PC-9 (cell line): ENCODE measurements around the gene DUSP22. TPM values are rescaled to one million over a fixed set of nuclear protein-coding genes. Genes with fewer than 3 reads are reported as not detected.
"Not testable (repeated sequence)": the region's sequence is repeated elsewhere in the genome, so short reads cannot be mapped to it uniquely, and the experiment has no call there.

Experiments
- BruUV-seq: library from RNA; stranded (reverse); fragments of 400-500 nt; replicated peaks from 2 replicates; lab custom pipeline; 2021; lab: Mats Ljungman, UMichigan
- CTCF ChIA-PET: fragments of 300-600 bp; sonication (Branson Sonifier 250); formaldehyde crosslinking; loops from one replicate; lab custom pipeline; 2022; ENCODE audit warnings: antibody characterized with exemption; lab: Charles Lee
- POLR2A ChIA-PET: fragments of 300-600 bp; sonication (Branson Sonifier 250); formaldehyde crosslinking; loops from one replicate; lab custom pipeline; 2022; ENCODE audit warnings: antibody characterized with exemption; ENCODE audit not compliant: unreplicated experiment; lab: Charles Lee
- DNase-seq, 2 experiments: peaks; one replicate each; pipeline versions ENCODE4 v3.0.0 to v3.0.0-alpha.2; 2015 to 2022; ENCODE audit warnings: mixed read lengths in 1 of 2
- H2AFZ ChIP-seq: fragments of 200-600 bp; sonication (generic); 2 replicates; pipeline ENCODE4 v1.8.1; 2017; ENCODE audit warnings: antibody characterized with exemption
- H3F3A ChIP-seq: fragments of 200-600 bp; sonication (generic); 2 replicates; pipeline ENCODE4 v1.8.1; 2017; ENCODE audit warnings: antibody characterized with exemption, mild to moderate bottlenecking, low read depth; ENCODE audit not compliant: insufficient read depth
- H3K27ac ChIP-seq: fragments of 200-600 bp; sonication (generic); 2 replicates; pipeline ENCODE4 v1.6.1; 2016; ENCODE audit warnings: mixed run types
- H3K27me3 ChIP-seq: fragments of 200-600 bp; sonication (generic); 2 replicates; pipeline ENCODE4 v1.6.1; 2016; ENCODE audit warnings: low read depth, mixed run types; ENCODE audit not compliant: insufficient read depth
- H3K36me3 ChIP-seq: fragments of 200-600 bp; sonication (generic); 2 replicates; pipeline ENCODE4 v1.6.1; 2016; ENCODE audit warnings: low read depth, mixed run types
- H3K4me1 ChIP-seq: fragments of 200-600 bp; sonication (generic); replicated peaks from 2 replicates; pipeline ENCODE4 v1.6.1; 2016; ENCODE audit warnings: mixed run types; ENCODE audit not compliant: insufficient read depth
- H3K4me2 ChIP-seq: fragments of 200-600 bp; sonication (generic); 2 replicates; pipeline ENCODE4 v1.6.1; 2017; ENCODE audit warnings: mixed run types
- H3K4me3 ChIP-seq: fragments of 200-600 bp; sonication (generic); 2 replicates; pipeline ENCODE4 v1.6.1; 2016; ENCODE audit warnings: mixed run types
- H3K79me2 ChIP-seq: fragments of 200-600 bp; sonication (generic); 2 replicates; pipeline ENCODE4 v1.6.1; 2017; ENCODE audit warnings: low read depth, mixed run types
- H3K9me2 ChIP-seq: fragments of 200-600 bp; sonication (generic); 2 replicates; pipeline ENCODE4 v1.8.1; 2017; ENCODE audit warnings: mild to moderate bottlenecking; ENCODE audit not compliant: insufficient read depth
- H3K9me3 ChIP-seq: fragments of 200-600 bp; sonication (generic); 2 replicates; pipeline ENCODE4 v1.8.1; 2016; ENCODE audit warnings: low read depth; ENCODE audit not compliant: insufficient read depth
- H4K20me1 ChIP-seq: fragments of 200-600 bp; sonication (generic); 2 replicates; pipeline ENCODE4 v1.8.1; 2017; ENCODE audit not compliant: insufficient read depth
- EZH2 ChIP-seq: fragments of 200-600 bp; sonication (generic); IDR thresholded peaks from 2 replicates; pipeline ENCODE4 v1.8.0; 2017; ENCODE audit warnings: antibody characterized with exemption, low read depth
- intact Hi-C: fragments of 100-400 bp; cut with micrococcal nuclease; formaldehyde crosslinking; loops from one replicate; pipeline ENCODE4 v1.10.0; 2022; ENCODE audit not compliant: unreplicated experiment
- total RNA-seq: library from RNA; stranded (reverse); gene quantifications from 2 replicates; pipeline ENCODE4 v1.2.3, GENCODE V29; 2021
- TF ChIP-seq, protein P1 (sequence below): fragments of 200-600 bp; sonication (generic); conservative IDR thresholded peaks from 2 replicates; pipeline ENCODE4 v1.6.1; 2017; ENCODE audit warnings: mixed run types, antibody characterized with exemption, mild to moderate bottlenecking, moderate library complexity

Gene DUSP22
- total RNA-seq, 1 experiment from 2014 or later: 25.5 TPM

GRCh38 chr6:284486-284885 is 7.8 kb upstream of the DUSP22 start:
- intact Hi-C loops: no loop called here
- Histone ChIP-seq H2AFZ (no peak overlapping the region), H3K79me2 (no peaks in the 10 kb centered on the region), H3F3A (no peaks in the 10 kb centered on the region), H3K4me2 (no peak overlapping the region), H3K36me3 (no peaks in the 10 kb centered on the region), H3K27me3 (peaks cover 95% of the 10 kb centered on the region), H3K27ac (no peak overlapping the region), H4K20me1 (no peaks in the 10 kb centered on the region), H3K4me1 (no peaks in the 10 kb centered on the region), H3K9me2 (no peaks in the 10 kb centered on the region), H3K9me3 (no peaks in the 10 kb centered on the region), H3K4me3 (no peak overlapping the region)
- DNase-seq: no peak
- ChIA-PET POLR2A (no interaction called here), CTCF (no interaction called here)
- TF ChIP-seq, protein P1, sequence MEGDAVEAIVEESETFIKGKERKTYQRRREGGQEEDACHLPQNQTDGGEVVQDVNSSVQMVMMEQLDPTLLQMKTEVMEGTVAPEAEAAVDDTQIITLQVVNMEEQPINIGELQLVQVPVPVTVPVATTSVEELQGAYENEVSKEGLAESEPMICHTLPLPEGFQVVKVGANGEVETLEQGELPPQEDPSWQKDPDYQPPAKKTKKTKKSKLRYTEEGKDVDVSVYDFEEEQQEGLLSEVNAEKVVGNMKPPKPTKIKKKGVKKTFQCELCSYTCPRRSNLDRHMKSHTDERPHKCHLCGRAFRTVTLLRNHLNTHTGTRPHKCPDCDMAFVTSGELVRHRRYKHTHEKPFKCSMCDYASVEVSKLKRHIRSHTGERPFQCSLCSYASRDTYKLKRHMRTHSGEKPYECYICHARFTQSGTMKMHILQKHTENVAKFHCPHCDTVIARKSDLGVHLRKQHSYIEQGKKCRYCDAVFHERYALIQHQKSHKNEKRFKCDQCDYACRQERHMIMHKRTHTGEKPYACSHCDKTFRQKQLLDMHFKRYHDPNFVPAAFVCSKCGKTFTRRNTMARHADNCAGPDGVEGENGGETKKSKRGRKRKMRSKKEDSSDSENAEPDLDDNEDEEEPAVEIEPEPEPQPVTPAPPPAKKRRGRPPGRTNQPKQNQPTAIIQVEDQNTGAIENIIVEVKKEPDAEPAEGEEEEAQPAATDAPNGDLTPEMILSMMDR: no peak
- TF ChIP-seq EZH2: no peak
- BruUV-seq: no TSS peak

DNA sequence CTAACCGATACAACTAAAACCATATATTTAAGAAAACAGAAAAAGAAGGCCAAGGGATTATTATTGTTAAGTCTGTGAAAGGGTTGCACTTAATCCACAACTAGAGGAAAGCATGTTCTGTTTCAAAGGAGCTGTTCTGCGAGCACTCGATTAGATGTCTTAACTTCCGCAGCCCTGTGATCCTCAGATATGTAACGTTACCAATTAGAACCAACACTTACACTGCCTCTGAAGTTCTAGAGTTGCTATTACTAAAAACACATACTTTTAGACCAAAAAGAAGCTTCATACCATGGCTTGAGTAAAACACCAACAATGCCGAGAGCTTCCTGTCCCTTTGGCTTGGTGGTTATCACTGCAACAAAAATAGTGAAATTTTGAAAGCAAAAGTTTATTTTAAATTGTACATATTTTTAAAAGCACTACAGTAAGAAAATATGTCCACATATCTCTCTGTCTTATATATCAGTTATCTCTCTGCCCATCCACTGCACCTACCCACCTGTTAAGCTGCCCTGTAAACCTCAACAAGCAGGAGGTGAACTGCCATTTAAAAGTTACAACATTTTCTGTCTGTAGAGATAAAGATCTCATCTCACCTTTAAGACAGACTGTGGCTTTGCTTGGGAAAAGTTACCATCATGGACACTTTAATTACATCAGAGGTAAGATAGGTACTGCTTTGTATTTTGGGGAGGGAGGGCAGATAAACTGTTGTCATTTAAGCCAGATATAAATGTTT is 7.1 kb upstream of the DUSP22 start:
- no peaks in the 10 kb centered on the region for H4K20me1 ChIP-seq
- DNase-seq: no peak
- no peaks in the 10 kb centered on the region for H3K9me2 ChIP-seq
- H3K4me2 ChIP-seq: no peak overlapping the region
- intact Hi-C loops: no loop called here
- H3K27me3 ChIP-seq: peaks cover 99% of the 10 kb centered on the region
- no peaks in the 10 kb centered on the region for H3K79me2 ChIP-seq
- H3K36me3 ChIP-seq: no peaks in the 10 kb centered on the region
- BruUV-seq: no TSS peak
- no peak overlapping the region for H2AFZ ChIP-seq
- H3F3A ChIP-seq: no peaks in the 10 kb centered on the region
- H3K4me1 ChIP-seq: no peaks in the 10 kb centered on the region
- H3K9me3 ChIP-seq: no peaks in the 10 kb centered on the region
- no peak for TF ChIP-seq EZH2
- TF ChIP-seq, protein P1: no peak
- POLR2A ChIA-PET: no interaction called here
- no peak overlapping the region for H3K27ac ChIP-seq
- CTCF ChIA-PET: no interaction called here
- no peak overlapping the region for H3K4me3 ChIP-seq

- POLR2A ChIA-PET, BruUV-seq, CTCF ChIA-PET, H3K4me3 ChIP-seq, H3K36me3 ChIP-seq, intact Hi-C loops, H3K79me2 ChIP-seq, H3K4me1 ChIP-seq, DNase-seq, H3F3A ChIP-seq, H4K20me1 ChIP-seq, H2AFZ ChIP-seq, H3K9me3 ChIP-seq, H3K4me2 ChIP-seq, H3K27ac ChIP-seq, H3K9me2 ChIP-seq: not testable (repeated sequence)
- H3K27me3 ChIP-seq: peaks cover 98% of the 10 kb centered on the region
Observed at GRCh38 chr6:285902-286301, 6.4 kb upstream of the DUSP22 start.
